Measurements from ENCODE around the gene DHRS7C. TPM values are rescaled to one million over a fixed set of nuclear protein-coding genes. Genes with fewer than 3 reads are reported as not detected.

Gene DHRS7C
- polyA plus RNA-seq, 3 donors, result not detected

GRCh38 chr17:9816472-9816871, 25.1 kb upstream of the DHRS7C start:
- H3K4me2 ChIP-seq (replicated peaks; ENCODE audit: extremely low read depth, low read length, poor library complexity, severe bottlenecking), result no peak overlapping the region
- H3K4me3 ChIP-seq (replicated peaks in 1 of 3; ENCODE audit: low read depth in 2 of 3, low read length in 3 of 3), result no peak overlapping the region
- H3K27ac Mint-ChIP-seq, result no peak overlapping the region
- H4K20me1 ChIP-seq (ENCODE audit: insufficient read depth, low read length), result no peaks in the 10 kb centered on the region
- WGBS (ENCODE audit: insufficient coverage), result 36% methylated on average over 6 of the region's 10 CpGs
- H3K36me3 ChIP-seq (replicated peaks in 1 of 2; ENCODE audit: control insufficient read depth in 1 of 2, insufficient read depth in 2 of 2, low read length in 2 of 2), result no peaks in the 10 kb centered on the region
- H3K4me1 ChIP-seq (ENCODE audit: control insufficient read depth in 1 of 2, insufficient read depth in 2 of 2, low read length in 2 of 2), result no peaks in the 10 kb centered on the region
- no peak overlapping the region for H3K4me3 Mint-ChIP-seq
- no peak for TF ChIP-seq CTCF (IDR thresholded peaks at IDR 0.05)
- no peak for DNase-seq
- H3K36me3 Mint-ChIP-seq, result no peaks in the 10 kb centered on the region
- H3K79me2 ChIP-seq (ENCODE audit: insufficient read depth, low read length), result no peaks in the 10 kb centered on the region
- no peak overlapping the region for H2AFZ ChIP-seq (ENCODE audit: insufficient read depth, low read depth, low read length, poor library complexity, severe bottlenecking)
- H3K27me3 Mint-ChIP-seq (ENCODE audit: low read depth in 3 of 3), result peaks cover 0 to 2% (median 1%) of the 10 kb centered on the region in 3 donors
- H3K4me1 Mint-ChIP-seq, result no peaks in the 10 kb centered on the region
- H3K9me3 ChIP-seq (replicated peaks in 1 of 2; ENCODE audit: control insufficient read depth in 1 of 2, insufficient read depth in 1 of 2, low read length in 2 of 2), result no peaks in the 10 kb centered on the region
- no peak overlapping the region for H3K9ac ChIP-seq (ENCODE audit: insufficient read depth, low read length, poor library complexity, severe bottlenecking)
- no peaks in the 10 kb centered on the region for H3K27me3 ChIP-seq (ENCODE audit: control insufficient read depth in 2 of 2, insufficient read depth in 2 of 2, low read length in 2 of 2)
- intact Hi-C loops (cut with micrococcal nuclease), result no loop called here
- peaks cover 0 to 2% (median 0%) of the 10 kb centered on the region in 7 donors for H3K9me3 Mint-ChIP-seq
- H3K27ac ChIP-seq (ENCODE audit: low read depth in 1 of 2, low read length in 2 of 2), result no peak overlapping the region

- intact Hi-C loops (cut with micrococcal nuclease), result no loop called here
- DNase-seq, result no peak
Observed at GRCh38 chr17:9814337-9814945, 23.0 kb upstream of the DHRS7C start.

More at GRCh38 chr17:9814337-9814945, 23.0 kb upstream of the DHRS7C start:
- Histone ChIP-seq H3K4me3 (replicated peaks in 1 of 3; ENCODE audit: low read depth in 2 of 3, low read length in 3 of 3) (no peak overlapping the region), H3K4me1 (ENCODE audit: control insufficient read depth in 1 of 2, insufficient read depth in 2 of 2, low read length in 2 of 2) (no peaks in the 10 kb centered on the region), H3K36me3 (replicated peaks in 1 of 2; ENCODE audit: control insufficient read depth in 1 of 2, insufficient read depth in 2 of 2, low read length in 2 of 2) (no peaks in the 10 kb centered on the region), H3K4me2 (replicated peaks; ENCODE audit: extremely low read depth, low read length, poor library complexity, severe bottlenecking) (no peak overlapping the region), H2AFZ (ENCODE audit: insufficient read depth, low read depth, low read length, poor library complexity, severe bottlenecking) (no peak overlapping the region), H3K9ac (ENCODE audit: insufficient read depth, low read length, poor library complexity, severe bottlenecking) (no peak overlapping the region), H4K20me1 (ENCODE audit: insufficient read depth, low read length) (no peaks in the 10 kb centered on the region), H3K27me3 (ENCODE audit: control insufficient read depth in 2 of 2, insufficient read depth in 2 of 2, low read length in 2 of 2) (no peaks in the 10 kb centered on the region), H3K27ac (ENCODE audit: low read depth in 1 of 2, low read length in 2 of 2) (no peak overlapping the region), H3K9me3 (replicated peaks in 1 of 2; ENCODE audit: control insufficient read depth in 1 of 2, insufficient read depth in 1 of 2, low read length in 2 of 2) (no peaks in the 10 kb centered on the region), H3K79me2 (ENCODE audit: insufficient read depth, low read length) (no peaks in the 10 kb centered on the region)
- WGBS (ENCODE audit: insufficient coverage), result 93% methylated on average over 11 of the region's 14 CpGs
- Mint-ChIP-seq H3K4me3 (no peak overlapping the region), H3K36me3 (no peaks in the 10 kb centered on the region), H3K27ac (no peak overlapping the region), H3K27me3 (ENCODE audit: low read depth in 3 of 3) (peaks cover 1 to 4% (median 2%) of the 10 kb centered on the region in 3 donors), H3K9me3 (peaks cover 0 to 4% (median 0%) of the 10 kb centered on the region in 7 donors), H3K4me1 (no peaks in the 10 kb centered on the region)
- no peak for TF ChIP-seq CTCF (IDR thresholded peaks at IDR 0.05)

Measured in CD14-positive monocyte (primary cell).